CD4-positive, alpha-beta T cell treated with Interleukin-6 at 100 ng/mL for 8 hours (primary cell): ENCODE results near the gene KRT35.

ENCODE experiments used
- DNase-seq: peaks from one replicate; pipeline ENCODE4 v3.0.0-alpha.2; 2020; ENCODE audit warnings: mixed read lengths, low spot score

KRT35 gene

GRCh38 chr17:41486809-41487530 lies 6.0 kb upstream of the KRT35 start:
- no peak for DNase-seq

- no peak for DNase-seq
These were observed 5.4 kb upstream of the KRT35 start for GRCh38 chr17:41486316-41486715.

GRCh38 chr17:41484920-41485904 lies 4.3 kb upstream of the KRT35 start:
- no peak for DNase-seq

- DNase-seq = no peak
These were observed 3.3 kb upstream of the KRT35 start for GRCh38 chr17:41483991-41484826.

GRCh38 chr17:41483531-41483930 lies 2.6 kb upstream of the KRT35 start:
- DNase-seq = no peak

GRCh38 chr17:41480581-41480980 lies 370 bp downstream of the KRT35 start:
- no peak for DNase-seq

- DNase-seq = no peak
These were observed 815 bp downstream of the KRT35 start for GRCh38 chr17:41480136-41480535.

GRCh38 chr17:41478237-41478636 lies 2.7 kb downstream of the KRT35 start:
- DNase-seq = no peak

- no peak for DNase-seq
These were observed 3.8 kb downstream of the KRT35 start for GRCh38 chr17:41476866-41477815.

GRCh38 chr17:41475421-41475820 lies 5.5 kb downstream of the KRT35 start:
- no peak for DNase-seq

- no peak for DNase-seq
These were observed 6.1 kb downstream of the KRT35 start for GRCh38 chr17:41474863-41475262.

- DNase-seq = no peak
These were observed 12.6 kb downstream of the KRT35 start for GRCh38 chr17:41468346-41468745.

GRCh38 chr17:41467561-41467960 lies 13.4 kb downstream of the KRT35 start:
- DNase-seq = no peak

- DNase-seq = no peak
These were observed 14.0 kb downstream of the KRT35 start, which contains the start of gene KRT32 for GRCh38 chr17:41466988-41467387. KRT32 (minus strand) TSS chr17:41467386; CDS start chr17:41467325, 61 bp downstream.

- DNase-seq = no peak
These were observed 16.3 kb downstream of the KRT35 start for GRCh38 chr17:41464682-41465081.

GRCh38 chr17:41464173-41464572 lies 16.8 kb downstream of the KRT35 start:
- DNase-seq = no peak

GRCh38 chr17:41463746-41464145 lies 17.2 kb downstream of the KRT35 start:
- DNase-seq = no peak

- no peak for DNase-seq
These were observed 18.2 kb downstream of the KRT35 start for GRCh38 chr17:41462705-41463104.

- DNase-seq = no peak
These were observed 23.3 kb downstream of the KRT35 start for GRCh38 chr17:41457676-41458075.

GRCh38 chr17:41456204-41456603 lies 24.7 kb downstream of the KRT35 start:
- no peak for DNase-seq

- DNase-seq = no peak
These were observed 25.7 kb downstream of the KRT35 start for GRCh38 chr17:41455236-41455635.
